HG03064 (cell line): ENCODE results near the gene RAP1A.
A peak's percentile ranks its signal among the peaks of the same experiment; 100 is the strongest.

Experiments used
- ATAC-seq: cut with Tn5 transposase; IDR thresholded peaks from one replicate; pipeline ENCODE4 v1.9.1; 2021; ENCODE audit warnings: low read depth; ENCODE audit not compliant: unreplicated experiment

RAP1A gene

GRCh38 chr1:111619635-111620440 is at the start of gene RAP1A:
Gene RAP1A, plus strand, starts transcription at chr1:111619789. Its CDS starts 71,572 bp downstream, at chr1:111691361.
- peak; percentile 46 for ATAC-seq

- ATAC-seq: no peak
Observed at GRCh38 chr1:111569913-111570312, 49.7 kb upstream of the RAP1A start.

GRCh38 chr1:111570781-111571181 is 48.8 kb upstream of the RAP1A start:
- ATAC-seq: no peak

- ATAC-seq: no peak
Observed at GRCh38 chr1:111571239-111571638, 48.4 kb upstream of the RAP1A start.

- no peak for ATAC-seq
Observed at GRCh38 chr1:111571987-111572386, 47.6 kb upstream of the RAP1A start.

GRCh38 chr1:111576547-111576946 is 43.0 kb upstream of the RAP1A start:
- no peak for ATAC-seq

GRCh38 chr1:111577814-111578213 is 41.8 kb upstream of the RAP1A start:
- no peak for ATAC-seq

- no peak for ATAC-seq
Observed at GRCh38 chr1:111581166-111581565, 38.4 kb upstream of the RAP1A start.

GRCh38 chr1:111582016-111582415 is 37.6 kb upstream of the RAP1A start:
- ATAC-seq: no peak

GRCh38 chr1:111582644-111583618 is 36.7 kb upstream of the RAP1A start:
- ATAC-seq: no peak

- ATAC-seq: no peak
Observed at GRCh38 chr1:111585447-111586086, 34.0 kb upstream of the RAP1A start.

GRCh38 chr1:111586112-111586511 is 33.5 kb upstream of the RAP1A start:
- no peak for ATAC-seq

GRCh38 chr1:111587509-111588174 is 31.9 kb upstream of the RAP1A start:
- no peak for ATAC-seq

- ATAC-seq: no peak
Observed at GRCh38 chr1:111591937-111592336, 27.7 kb upstream of the RAP1A start.

GRCh38 chr1:111592389-111593361 is 26.9 kb upstream of the RAP1A start:
- peak; percentile 91 for ATAC-seq

- ATAC-seq: no peak
Observed at GRCh38 chr1:111593403-111594305, 25.9 kb upstream of the RAP1A start.

GRCh38 chr1:111594306-111594693 is 25.3 kb upstream of the RAP1A start:
- ATAC-seq: no peak

GRCh38 chr1:111595807-111596206 is 23.8 kb upstream of the RAP1A start:
- ATAC-seq: no peak
